Right lobe of liver (tissue), 6 donors: ENCODE measurements around the gene LRRC8E. TPM values are rescaled to one million over a fixed set of nuclear protein-coding genes. Genes with fewer than 3 reads are reported as not detected.

ENCODE experiments used
- ATAC-seq, 4 donors: fragments of 200-7000 bp; cut with Tn5 transposase; one replicate each; pipeline ENCODE4 v1.9.1; 2020; ENCODE audit warnings: mild to moderate bottlenecking in 4 of 4, moderate library complexity in 4 of 4
- DNase-seq, 3 donors: peaks; one replicate each; pipeline ENCODE4 v3.0.0-alpha.2; 2020
- H3K27ac ChIP-seq, 3 donors: fragments of 200-600 bp; one replicate each; pipeline ENCODE4 v1.8.0; 2022
- H3K27me3 ChIP-seq, 2 donors: fragments of 200-600 bp; one replicate each; pipeline ENCODE4 v1.8.0; 2022
- H3K36me3 ChIP-seq, 4 donors: fragments of 200-600 bp; sonication (generic) in 1 of 4; one replicate each; pipeline versions ENCODE4 v1.5.1 to v1.8.0; 2017 to 2022; ENCODE audit warnings: control low read depth in 1 of 4
- H3K4me1 ChIP-seq, 4 donors: fragments of 200-600 bp; sonication (generic) in 1 of 4; one replicate each; pipeline versions ENCODE4 v1.5.1 to v1.8.0; 2017 to 2022; ENCODE audit warnings: control low read depth in 1 of 4
- H3K4me3 ChIP-seq, 3 donors: fragments of 200-600 bp; one replicate each; pipeline ENCODE4 v1.8.0; 2022
- H3K9me3 ChIP-seq, 4 donors: fragments of 200-600 bp; sonication (generic) in 1 of 4; one replicate each; pipeline versions ENCODE4 v1.5.1 to v1.8.0; 2017 to 2022; ENCODE audit warnings: control low read depth in 1 of 4
- POLR2A ChIP-seq: fragments of 450-650 bp; IDR thresholded peaks from one replicate; pipeline ENCODE4 v1.6.1; 2017; ENCODE audit warnings: antibody characterized with exemption, mild to moderate bottlenecking
- WGBS: methylation state at CpG from one replicate; pipeline ENCODE4 v1.1.6; 2018; ENCODE audit warnings: low coverage, low lambda C conversion rate; ENCODE audit not compliant: insufficient coverage; ENCODE audit errors: missing lambda C conversion rate; 5-methylcytosine and 5-hydroxymethylcytosine counted together
- intact Hi-C, 2 donors: fragments of 100-400 bp; cut with DNase I; formaldehyde crosslinking; loops; one replicate each; pipeline versions ENCODE4 v1.11.2 to v1.14.1; 2022
- total RNA-seq, 6 experiments: library from RNA; depleted of rRNA in 2 of 6; stranded (reverse); fragments of >200 nt in 2 of 6; fragmentation: NEBNext Ultra II Directional in 3 of 6; extraction: Animal tissue kit (Norgen Biotek cat#: 25700) in 3 of 6; gene quantifications; one replicate each; pipeline versions ENCODE4 v1.1.0 to v1.2.4, GENCODE V29; 2016 to 2023
- TF ChIP-seq, protein P1 (sequence below), 4 donors: fragments of 200-600 bp in 3 of 4; fragments of 450-650 bp in 1 of 4; IDR thresholded peaks; one replicate each; pipeline versions ENCODE4 v1.5.1 to v1.8.0; 2016 to 2022; ENCODE audit warnings: antibody characterized with exemption in 4 of 4, mild to moderate bottlenecking in 2 of 4
- donor health status: DM: no; HTN: yes; CAD: no.
- donor health status: DM: no; HTN: no; CAD: no.
- donor health status: DM: no; HTN: no; CAD: no.
- donor health status: DM: no; HTN: yes; CAD: no.
- donor health status: DM: no; HTN: yes; CAD: no.

The LRRC8E gene
- total RNA-seq, 6 experiments from 2014 or later = 1.5 to 9.6 (median 3.5) TPM

DNA sequence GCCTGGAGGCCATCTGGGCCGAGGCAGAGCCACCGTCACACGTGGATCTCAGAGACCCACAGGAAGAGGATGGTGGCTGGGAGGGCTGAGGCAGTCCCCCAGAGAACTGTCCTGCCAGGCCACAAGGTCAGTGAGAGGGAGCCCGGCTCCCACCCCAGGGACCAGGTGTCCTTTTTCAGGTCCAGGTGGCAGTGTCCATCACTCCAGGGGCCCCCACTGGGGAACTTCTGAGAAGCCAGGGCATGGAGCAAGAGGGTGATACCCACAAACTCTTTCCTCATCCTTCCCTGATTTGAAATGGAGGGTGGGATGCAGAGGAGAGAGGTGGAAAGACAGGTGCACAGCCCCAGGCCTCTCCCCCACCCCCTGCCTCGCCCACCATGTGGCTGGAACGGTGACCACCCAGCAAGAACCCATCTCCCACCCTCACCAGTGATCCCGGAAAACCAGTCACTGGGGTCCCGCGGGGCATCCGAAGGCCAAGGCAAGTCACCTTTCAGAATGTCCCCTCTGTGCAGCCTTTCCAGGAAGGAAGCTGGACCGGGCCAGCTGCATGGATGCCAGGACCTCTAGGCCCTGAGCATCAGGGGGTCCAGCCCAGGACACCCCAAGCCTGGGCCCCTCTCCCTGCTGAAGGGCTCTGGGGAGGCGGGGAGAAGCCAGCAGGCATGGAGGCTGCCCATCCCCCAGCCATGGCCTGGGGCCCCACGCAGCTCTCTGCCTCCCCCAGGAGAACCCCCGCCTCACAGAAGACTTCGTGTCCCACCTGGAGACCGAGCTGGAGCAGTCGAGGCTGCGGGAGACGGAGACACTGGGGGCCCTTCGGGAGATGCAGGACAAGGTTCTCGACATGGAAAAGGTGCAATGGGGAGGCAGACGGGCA is 28.2 kb upstream of the LRRC8E start:
- no peak for ATAC-seq
- intact Hi-C loops = loop anchor here in 1 of 2 donors (10.0 kb wide), 1 partner anchor 45 kb away; the partner anchor contains the start of gene MAP2K7
- Histone ChIP-seq H3K9me3 (no peaks in the 10 kb centered on the region), H3K4me1 (peaks cover 0 to 6% (median 0%) of the 10 kb centered on the region in 4 donors), H3K27ac (no peak overlapping the region), H3K27me3 (no peaks in the 10 kb centered on the region), H3K36me3 (no peaks in the 10 kb centered on the region), H3K4me3 (no peak overlapping the region)
- TF ChIP-seq, protein P1, sequence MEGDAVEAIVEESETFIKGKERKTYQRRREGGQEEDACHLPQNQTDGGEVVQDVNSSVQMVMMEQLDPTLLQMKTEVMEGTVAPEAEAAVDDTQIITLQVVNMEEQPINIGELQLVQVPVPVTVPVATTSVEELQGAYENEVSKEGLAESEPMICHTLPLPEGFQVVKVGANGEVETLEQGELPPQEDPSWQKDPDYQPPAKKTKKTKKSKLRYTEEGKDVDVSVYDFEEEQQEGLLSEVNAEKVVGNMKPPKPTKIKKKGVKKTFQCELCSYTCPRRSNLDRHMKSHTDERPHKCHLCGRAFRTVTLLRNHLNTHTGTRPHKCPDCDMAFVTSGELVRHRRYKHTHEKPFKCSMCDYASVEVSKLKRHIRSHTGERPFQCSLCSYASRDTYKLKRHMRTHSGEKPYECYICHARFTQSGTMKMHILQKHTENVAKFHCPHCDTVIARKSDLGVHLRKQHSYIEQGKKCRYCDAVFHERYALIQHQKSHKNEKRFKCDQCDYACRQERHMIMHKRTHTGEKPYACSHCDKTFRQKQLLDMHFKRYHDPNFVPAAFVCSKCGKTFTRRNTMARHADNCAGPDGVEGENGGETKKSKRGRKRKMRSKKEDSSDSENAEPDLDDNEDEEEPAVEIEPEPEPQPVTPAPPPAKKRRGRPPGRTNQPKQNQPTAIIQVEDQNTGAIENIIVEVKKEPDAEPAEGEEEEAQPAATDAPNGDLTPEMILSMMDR (IDR thresholded peaks at IDR 0.05) = no peak
- TF ChIP-seq POLR2A = no peak
- DNase-seq = no peak
- 73% methylated on average over 2 of the region's 22 CpGs for WGBS

GRCh38 chr19:7860714-7861618 is 27.3 kb upstream of the LRRC8E start:
- Histone ChIP-seq H3K4me1 (peaks cover 0 to 6% (median 0%) of the 10 kb centered on the region in 4 donors), H3K27ac (no peak overlapping the region), H3K27me3 (no peaks in the 10 kb centered on the region), H3K4me3 (no peak overlapping the region), H3K9me3 (no peaks in the 10 kb centered on the region), H3K36me3 (no peaks in the 10 kb centered on the region)
- intact Hi-C loops = no loop called here
- no peak for TF ChIP-seq POLR2A
- TF ChIP-seq, protein P1 (IDR thresholded peaks at IDR 0.05) = no peak
- no peak for ATAC-seq
- 79% methylated on average over 4 of the region's 14 CpGs for WGBS
- DNase-seq = no peak

DNA sequence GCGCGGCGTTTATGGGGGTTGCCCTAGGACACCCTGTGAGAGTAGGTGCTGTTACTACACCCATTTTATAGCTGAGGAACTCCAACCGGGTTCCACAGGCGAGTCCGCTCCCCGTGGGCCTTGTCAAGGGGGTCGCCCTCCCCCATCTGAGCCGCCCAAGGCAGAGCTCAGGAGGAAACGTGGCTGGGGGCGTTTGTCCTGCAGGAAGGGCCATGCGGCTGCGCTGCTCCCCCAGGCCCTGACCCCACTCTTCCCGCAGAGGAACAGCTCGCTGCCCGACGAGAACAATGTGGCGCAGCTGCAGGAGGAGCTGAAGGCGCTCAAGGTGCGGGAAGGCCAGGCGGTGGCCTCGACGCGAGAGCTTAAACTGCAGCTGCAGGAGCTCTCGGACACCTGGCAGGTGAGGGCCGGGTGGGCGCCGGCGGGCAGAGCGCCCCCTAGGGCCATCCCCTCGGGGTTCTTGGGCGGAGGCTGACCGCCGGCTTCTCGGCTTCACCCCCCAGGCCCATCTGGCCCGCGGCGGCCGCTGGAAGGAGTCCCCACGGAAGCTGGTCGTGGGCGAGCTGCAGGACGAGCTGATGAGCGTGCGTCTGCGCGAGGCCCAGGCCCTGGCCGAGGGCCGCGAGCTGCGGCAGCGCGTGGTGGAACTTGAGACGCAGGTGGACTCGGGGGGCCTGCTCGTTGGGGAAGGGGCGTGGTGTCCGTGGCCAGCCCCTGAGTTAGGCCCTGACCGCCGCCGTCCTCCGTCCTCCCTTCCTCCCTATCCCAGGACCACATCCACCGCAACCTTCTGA is 26.5 kb upstream of the LRRC8E start:
- Histone ChIP-seq H3K4me1 (peaks cover 0 to 6% (median 0%) of the 10 kb centered on the region in 4 donors), H3K9me3 (no peaks in the 10 kb centered on the region), H3K27ac (no peak overlapping the region), H3K4me3 (no peak overlapping the region), H3K27me3 (no peaks in the 10 kb centered on the region), H3K36me3 (no peaks in the 10 kb centered on the region)
- intact Hi-C loops = no loop called here
- peak in 1 of 3 donors; percentile 54 for DNase-seq
- TF ChIP-seq, protein P1 (IDR thresholded peaks at IDR 0.05) = no peak
- TF ChIP-seq POLR2A = no peak
- ATAC-seq = no peak
- WGBS = no CpG with 5 or more reads among the region's 63 CpGs

DNA sequence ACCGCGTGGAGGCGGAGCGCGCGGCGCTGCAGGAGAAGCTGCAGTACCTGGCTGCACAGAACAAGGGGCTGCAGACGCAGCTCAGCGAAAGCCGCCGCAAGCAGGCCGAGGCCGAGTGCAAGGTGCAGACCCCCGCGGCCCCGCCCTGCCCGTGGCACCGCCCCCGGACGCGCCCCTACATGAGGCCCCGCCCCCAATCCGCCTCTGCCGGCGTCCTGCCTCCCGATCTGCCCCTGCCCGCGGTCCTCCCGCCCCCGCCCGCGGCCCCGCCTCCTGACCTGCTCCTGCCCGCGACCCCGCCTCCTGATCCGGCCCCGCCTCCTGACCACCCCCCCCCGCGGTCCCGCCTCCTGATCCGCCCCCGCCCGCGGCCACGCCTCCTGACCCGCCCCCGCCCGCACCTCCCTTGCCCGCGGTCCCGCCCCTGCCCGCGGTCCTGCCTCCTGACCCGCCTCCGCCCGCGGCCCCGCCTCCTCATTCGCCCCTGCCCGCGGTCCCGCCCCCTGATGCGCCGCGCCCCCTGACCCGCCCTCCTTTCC is 25.8 kb upstream of the LRRC8E start:
- WGBS = 10% methylated on average over 27 of the region's 67 CpGs
- peaks cover 0 to 6% (median 0%) of the 10 kb centered on the region in 4 donors for H3K4me1 ChIP-seq
- TF ChIP-seq, protein P1 (IDR thresholded peaks at IDR 0.05) = no peak
- no peak for TF ChIP-seq POLR2A
- no peaks in the 10 kb centered on the region for H3K9me3 ChIP-seq
- no peaks in the 10 kb centered on the region for H3K27me3 ChIP-seq
- ATAC-seq (peak; percentile 5 to 76 (median 40)), DNase-seq (peak in 2 of 3 donors; percentile 49 to 79)
- H3K4me3 ChIP-seq = no peak overlapping the region
- intact Hi-C loops = no loop called here
- no peaks in the 10 kb centered on the region for H3K36me3 ChIP-seq
- H3K27ac ChIP-seq = no peak overlapping the region
